ENCODE measurements around the gene CDH13. TPM values are rescaled to one million over a fixed set of nuclear protein-coding genes. Genes with fewer than 3 reads are reported as not detected.

Gene CDH13
- total RNA-seq, 2 donors from 2014 or later: 228 to 280 TPM

DNA sequence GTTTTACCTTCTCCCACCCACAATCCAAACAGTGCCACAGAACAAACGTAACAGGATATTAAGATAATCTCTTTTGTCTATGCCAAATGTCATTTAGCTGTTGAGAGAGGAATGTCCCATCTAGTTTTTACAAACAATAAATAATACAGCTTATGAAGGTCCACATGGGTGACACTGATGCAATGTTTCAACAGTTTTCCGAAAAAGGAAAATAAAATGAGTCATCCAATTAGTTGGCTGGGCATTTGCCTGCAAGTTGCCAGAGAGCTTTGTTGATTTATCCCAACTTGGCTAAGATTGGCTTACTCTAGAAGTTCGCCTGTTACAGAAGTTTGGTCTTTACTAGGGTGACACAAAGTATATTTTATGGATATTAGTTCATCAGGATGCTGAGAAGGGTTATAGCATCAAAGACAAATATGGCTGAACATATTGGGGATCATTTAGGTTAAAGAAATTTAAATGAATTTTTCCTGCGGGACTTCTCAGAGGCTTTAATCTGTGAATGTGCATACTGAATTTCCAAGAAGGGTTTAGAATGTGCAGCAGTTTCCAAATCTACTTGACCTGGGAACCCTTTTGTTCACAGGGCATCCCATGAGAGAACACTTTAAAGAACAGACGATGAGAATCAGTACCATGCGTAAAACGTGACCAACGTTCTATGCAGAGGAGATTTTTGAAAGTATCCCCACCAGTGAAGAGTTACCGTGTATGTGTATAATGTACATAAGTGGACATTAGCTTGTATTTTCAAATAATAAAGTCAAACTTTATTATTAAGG, 73.1 kb downstream of the CDH13 start:
- peak; percentile 93 for ATAC-seq (ENCODE audit: insufficient number of reproducible peaks, low FRiP score, low read depth)
- no peak for DNase-seq (ENCODE audit: low spot score)
- Histone ChIP-seq H3K36me3 (no peaks in the 10 kb centered on the region), H3K4me3 (peak overlapping the region; percentile 8), H3K27me3 (replicated peaks; ENCODE audit: insufficient read depth) (no peaks in the 10 kb centered on the region), H3K4me1 (ENCODE audit: control insufficient read depth in 1 of 2, low read depth in 2 of 2) (peaks cover 28 to 42% of the 10 kb centered on the region in 2 donors), H3K27ac (peak overlapping the region; percentile 85 to 86), H3K9me3 (no peaks in the 10 kb centered on the region)
- TF ChIP-seq, protein P1, sequence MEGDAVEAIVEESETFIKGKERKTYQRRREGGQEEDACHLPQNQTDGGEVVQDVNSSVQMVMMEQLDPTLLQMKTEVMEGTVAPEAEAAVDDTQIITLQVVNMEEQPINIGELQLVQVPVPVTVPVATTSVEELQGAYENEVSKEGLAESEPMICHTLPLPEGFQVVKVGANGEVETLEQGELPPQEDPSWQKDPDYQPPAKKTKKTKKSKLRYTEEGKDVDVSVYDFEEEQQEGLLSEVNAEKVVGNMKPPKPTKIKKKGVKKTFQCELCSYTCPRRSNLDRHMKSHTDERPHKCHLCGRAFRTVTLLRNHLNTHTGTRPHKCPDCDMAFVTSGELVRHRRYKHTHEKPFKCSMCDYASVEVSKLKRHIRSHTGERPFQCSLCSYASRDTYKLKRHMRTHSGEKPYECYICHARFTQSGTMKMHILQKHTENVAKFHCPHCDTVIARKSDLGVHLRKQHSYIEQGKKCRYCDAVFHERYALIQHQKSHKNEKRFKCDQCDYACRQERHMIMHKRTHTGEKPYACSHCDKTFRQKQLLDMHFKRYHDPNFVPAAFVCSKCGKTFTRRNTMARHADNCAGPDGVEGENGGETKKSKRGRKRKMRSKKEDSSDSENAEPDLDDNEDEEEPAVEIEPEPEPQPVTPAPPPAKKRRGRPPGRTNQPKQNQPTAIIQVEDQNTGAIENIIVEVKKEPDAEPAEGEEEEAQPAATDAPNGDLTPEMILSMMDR (IDR thresholded peaks at IDR 0.05): no peak

DNA sequence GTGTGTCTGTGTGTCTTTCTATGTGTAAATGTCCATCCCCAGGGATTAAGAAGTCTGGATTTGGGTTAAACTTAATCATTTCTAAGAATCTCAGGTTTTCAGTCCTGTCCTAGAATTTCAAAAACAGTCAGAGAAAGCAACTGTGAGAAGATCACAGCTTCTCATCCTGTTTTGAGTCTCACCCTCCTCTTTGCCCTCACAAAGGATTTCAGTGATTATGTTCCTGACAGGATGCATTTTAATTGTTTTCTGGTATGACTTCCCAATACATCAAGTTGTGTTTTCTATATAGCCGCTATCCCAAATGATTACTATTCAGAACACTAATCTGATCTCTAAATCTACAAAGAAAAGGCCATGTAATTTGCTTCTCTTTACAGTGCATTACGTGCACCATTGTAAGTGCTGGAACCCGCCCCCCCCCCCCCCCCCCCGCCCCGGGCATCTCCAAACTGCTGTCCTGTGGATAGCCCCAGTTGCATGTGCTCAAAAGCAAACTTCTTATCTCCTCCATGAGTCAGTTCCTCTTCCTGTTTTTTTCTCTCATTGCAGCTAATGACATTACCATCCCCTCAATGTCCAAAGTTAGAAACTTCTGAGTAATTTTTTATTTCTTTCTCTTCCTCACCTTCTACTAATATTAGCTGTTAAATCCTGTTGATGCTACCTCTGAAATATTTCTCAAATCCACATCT, 73.9 kb downstream of the CDH13 start:
- Histone ChIP-seq H3K27ac (peak overlapping the region; percentile 85 to 86), H3K36me3 (no peaks in the 10 kb centered on the region), H3K4me3 (no peak overlapping the region), H3K9me3 (no peaks in the 10 kb centered on the region), H3K4me1 (ENCODE audit: control insufficient read depth in 1 of 2, low read depth in 2 of 2) (peaks cover 28 to 41% of the 10 kb centered on the region in 2 donors), H3K27me3 (replicated peaks; ENCODE audit: insufficient read depth) (no peaks in the 10 kb centered on the region)
- ATAC-seq (ENCODE audit: insufficient number of reproducible peaks, low FRiP score, low read depth) (no peak), DNase-seq (ENCODE audit: low spot score) (no peak)
- TF ChIP-seq, protein P1 (IDR thresholded peaks at IDR 0.05): no peak

DNA sequence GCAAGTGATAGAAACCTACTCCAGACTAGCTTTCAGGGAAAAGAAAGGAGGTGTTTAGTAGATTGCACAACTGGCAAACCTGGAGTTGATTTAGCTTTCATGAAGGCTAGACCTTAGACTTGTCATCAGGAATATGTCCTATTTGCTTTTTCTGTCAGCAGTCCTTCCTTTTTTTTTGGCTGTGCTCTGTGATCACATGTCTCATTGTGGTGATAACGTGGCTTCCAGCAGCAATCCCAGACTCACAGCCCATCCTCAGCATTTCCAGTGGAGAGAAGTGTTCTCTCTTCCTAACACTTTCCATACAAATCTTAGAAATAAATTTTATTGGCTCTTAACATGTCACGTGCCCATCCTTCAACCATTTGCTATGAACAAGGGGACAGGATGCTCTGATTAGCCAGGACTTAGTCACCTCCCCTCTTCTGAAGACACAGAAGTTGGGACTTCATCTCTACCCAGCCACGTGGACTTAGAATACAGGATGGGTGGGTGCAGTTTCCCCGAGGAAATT, 74.7 kb downstream of the CDH13 start:
- Histone ChIP-seq H3K36me3 (no peaks in the 10 kb centered on the region), H3K27ac (peak overlapping the region in 1 of 2 donors; percentile 38), H3K4me1 (ENCODE audit: control insufficient read depth in 1 of 2, low read depth in 2 of 2) (peaks cover 28 to 41% of the 10 kb centered on the region in 2 donors), H3K4me3 (no peak overlapping the region), H3K27me3 (replicated peaks; ENCODE audit: insufficient read depth) (no peaks in the 10 kb centered on the region), H3K9me3 (no peaks in the 10 kb centered on the region)
- ATAC-seq (ENCODE audit: insufficient number of reproducible peaks, low FRiP score, low read depth) (no peak), DNase-seq (ENCODE audit: low spot score) (no peak)
- TF ChIP-seq, protein P1 (IDR thresholded peaks at IDR 0.05): no peak

DNA sequence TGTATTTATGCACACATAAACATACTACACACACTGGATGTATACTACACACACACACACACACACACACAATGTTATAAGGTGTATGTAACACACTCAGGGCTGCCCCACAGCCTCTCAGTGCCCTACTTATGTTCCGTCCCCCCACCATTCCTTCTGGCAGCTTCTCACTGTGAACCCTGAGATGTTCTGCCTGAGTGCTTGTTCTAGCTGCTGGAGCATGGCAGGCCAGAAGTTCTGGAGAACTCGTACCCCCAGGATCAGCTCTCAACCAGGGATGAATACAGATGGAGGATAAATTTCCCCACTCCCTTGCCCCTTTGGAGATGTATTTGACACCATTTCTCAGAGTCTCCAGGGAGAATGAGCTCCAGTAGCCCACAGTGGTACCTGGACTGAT, 76.4 kb downstream of the CDH13 start:
- H3K9me3 ChIP-seq: no peaks in the 10 kb centered on the region
- H3K4me3 ChIP-seq: no peak overlapping the region
- no peaks in the 10 kb centered on the region for H3K27me3 ChIP-seq (replicated peaks; ENCODE audit: insufficient read depth)
- peaks cover 28 to 33% of the 10 kb centered on the region in 2 donors for H3K4me1 ChIP-seq (ENCODE audit: control insufficient read depth in 1 of 2, low read depth in 2 of 2)
- H3K27ac ChIP-seq: no peak overlapping the region
- DNase-seq (ENCODE audit: low spot score) (no peak), ATAC-seq (ENCODE audit: insufficient number of reproducible peaks, low FRiP score, low read depth) (no peak)
- TF ChIP-seq, protein P1 (IDR thresholded peaks at IDR 0.05): no peak
- H3K36me3 ChIP-seq: no peaks in the 10 kb centered on the region
